Central memory CD8-positive, alpha-beta T cell (primary cell): ENCODE measurements around the gene HS6ST3.

ENCODE experiments used
- ATAC-seq: fragments of 150-1000 bp; cut with Tn5 transposase; replicated peaks from 2 replicates; pipeline ENCODE4 v1.10.0; 2022; ENCODE audit warnings: mild to moderate bottlenecking, moderate FRiP score, moderate number of reproducible peaks; ENCODE audit not compliant: poor library complexity, severe bottlenecking; ENCODE audit errors: extremely low read depth
- DNase-seq, 2 donors: peaks; one replicate each; pipeline ENCODE4 v3.0.0; 2021; ENCODE audit warnings: low spot score in 2 of 2
- H3K27ac Mint-ChIP-seq: one replicate; pipeline ENCODE4 v1.8.0; 2022; ENCODE audit warnings: low read depth, mild to moderate bottlenecking, moderate library complexity, mixed read lengths
- H3K27me3 Mint-ChIP-seq: one replicate; pipeline ENCODE4 v1.8.0; 2022; ENCODE audit warnings: mixed read lengths
- H3K36me3 Mint-ChIP-seq: one replicate; pipeline ENCODE4 v1.8.0; 2022; ENCODE audit warnings: mild to moderate bottlenecking, moderate library complexity, mixed read lengths; ENCODE audit not compliant: insufficient read depth
- H3K4me1 Mint-ChIP-seq: one replicate; pipeline ENCODE4 v1.8.0; 2022; ENCODE audit warnings: mixed read lengths
- H3K4me3 Mint-ChIP-seq: one replicate; pipeline ENCODE4 v1.8.0; 2022; ENCODE audit warnings: mild to moderate bottlenecking, moderate library complexity, mixed read lengths
- H3K9me3 Mint-ChIP-seq: one replicate; pipeline ENCODE4 v1.8.0; 2022; ENCODE audit warnings: mixed read lengths

HS6ST3 gene

GRCh38 chr13:96294930-96295881 is 205.3 kb downstream of the HS6ST3 start:
- Mint-ChIP-seq H3K4me3 (no peak overlapping the region), H3K36me3 (no peaks in the 10 kb centered on the region), H3K4me1 (no peaks in the 10 kb centered on the region), H3K27me3 (no peaks in the 10 kb centered on the region), H3K9me3 (peaks cover 18% of the 10 kb centered on the region), H3K27ac (no peak overlapping the region)
- ATAC-seq (no peak), DNase-seq (no peak)

DNA sequence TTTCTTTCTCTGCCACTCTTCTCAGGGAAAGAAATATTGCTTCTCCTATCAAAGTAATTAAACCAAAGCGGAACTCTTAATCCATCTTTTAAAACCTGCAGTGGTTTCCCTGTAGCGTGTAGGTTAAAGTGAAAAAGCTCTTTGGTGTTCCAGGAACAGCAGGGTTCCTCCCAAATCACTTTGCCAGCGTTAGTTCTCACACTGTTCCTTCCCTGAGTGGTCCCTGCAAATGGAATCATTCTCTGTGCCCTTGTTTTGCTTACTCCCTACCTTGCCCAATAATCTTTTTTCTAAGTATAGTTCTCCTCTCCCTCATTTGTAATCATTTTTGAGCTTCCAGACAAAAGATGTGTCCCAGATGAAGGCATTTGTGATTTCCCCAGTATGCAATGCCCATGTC is 207.5 kb downstream of the HS6ST3 start:
- Mint-ChIP-seq H3K9me3 (peaks cover 8% of the 10 kb centered on the region), H3K4me1 (no peaks in the 10 kb centered on the region), H3K27me3 (no peaks in the 10 kb centered on the region), H3K4me3 (no peak overlapping the region), H3K27ac (no peak overlapping the region), H3K36me3 (no peaks in the 10 kb centered on the region)
- DNase-seq: no peak
- ATAC-seq: no peak

- no peak for ATAC-seq
- Mint-ChIP-seq H3K27ac (no peak overlapping the region), H3K27me3 (no peaks in the 10 kb centered on the region), H3K4me1 (no peaks in the 10 kb centered on the region), H3K4me3 (no peak overlapping the region), H3K36me3 (no peaks in the 10 kb centered on the region), H3K9me3 (peaks cover 13% of the 10 kb centered on the region)
- no peak for DNase-seq
Measured at GRCh38 chr13:96299235-96299634, 209.3 kb downstream of the HS6ST3 start.

DNA sequence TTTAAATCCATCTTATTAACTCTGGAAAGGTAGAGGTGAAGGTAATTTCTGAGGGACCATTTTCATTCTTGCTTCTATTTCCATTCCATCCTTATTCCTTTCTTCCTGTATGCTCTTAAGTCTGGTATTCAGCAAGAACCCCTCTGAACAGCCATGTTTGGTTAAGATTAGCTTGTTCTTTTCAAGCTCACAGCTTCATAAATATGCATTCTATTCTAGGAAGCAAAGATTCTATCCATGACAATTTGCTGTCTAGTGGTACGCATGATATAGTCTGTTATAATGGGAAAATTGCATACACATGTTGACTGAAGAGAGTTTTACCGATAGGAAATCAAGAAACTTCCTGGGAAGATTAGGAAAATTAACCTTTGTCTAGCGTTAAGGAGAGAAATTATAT is 218.7 kb downstream of the HS6ST3 start:
- ATAC-seq (no peak), DNase-seq (no peak)
- H3K27me3 Mint-ChIP-seq: no peaks in the 10 kb centered on the region
- H3K36me3 Mint-ChIP-seq: no peaks in the 10 kb centered on the region
- no peak overlapping the region for H3K4me3 Mint-ChIP-seq
- H3K4me1 Mint-ChIP-seq: no peaks in the 10 kb centered on the region
- no peak overlapping the region for H3K27ac Mint-ChIP-seq
- H3K9me3 Mint-ChIP-seq: peaks cover 6% of the 10 kb centered on the region

DNA sequence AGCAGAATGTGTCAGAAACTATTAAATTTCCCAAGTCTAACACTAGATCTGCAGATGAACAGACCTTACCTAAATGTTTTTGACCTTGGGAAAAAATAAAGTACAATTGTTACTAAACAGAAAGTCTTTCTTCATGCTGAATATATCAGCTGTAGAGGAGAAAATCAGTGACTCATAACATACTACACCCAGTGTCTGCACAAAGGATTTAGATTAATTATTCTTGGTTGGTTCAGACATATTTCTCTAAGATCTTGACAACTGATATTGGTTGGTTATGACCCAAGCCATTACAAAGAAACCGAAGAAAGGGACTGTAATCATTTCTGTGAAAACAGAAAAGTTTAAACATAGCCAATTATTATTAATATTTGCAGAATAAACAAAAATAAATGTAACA is 225.1 kb downstream of the HS6ST3 start:
- H3K9me3 Mint-ChIP-seq: peaks cover 7% of the 10 kb centered on the region

DNA sequence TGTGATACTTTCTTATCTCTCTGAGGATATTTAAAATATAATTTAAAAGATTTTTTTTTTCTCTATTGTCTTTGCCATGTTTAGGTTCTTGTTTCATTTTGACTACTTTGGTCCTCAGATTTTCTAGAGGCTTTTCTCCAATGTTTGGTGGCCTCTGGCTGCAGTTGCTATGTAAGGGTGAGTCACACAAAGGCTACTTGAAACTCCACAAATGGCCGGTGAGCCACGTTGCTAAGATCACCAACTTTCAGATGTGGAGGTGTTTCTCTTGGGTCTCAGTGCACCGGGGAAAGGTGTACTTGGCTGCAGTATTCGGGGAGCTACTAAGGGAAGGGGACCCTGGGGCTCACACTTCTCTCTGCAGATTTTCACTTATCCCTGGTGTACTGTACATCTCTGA is 248.1 kb downstream of the HS6ST3 start:
- no peak for ATAC-seq
- Mint-ChIP-seq H3K27ac (no peak overlapping the region), H3K9me3 (peaks cover 24% of the 10 kb centered on the region), H3K4me1 (no peaks in the 10 kb centered on the region), H3K27me3 (no peaks in the 10 kb centered on the region), H3K4me3 (no peak overlapping the region), H3K36me3 (no peaks in the 10 kb centered on the region)
- DNase-seq: no peak

More for the DNA sequence above, 225.1 kb downstream of the HS6ST3 start:
- no peak overlapping the region for H3K4me3 Mint-ChIP-seq
- ATAC-seq: no peak
- no peaks in the 10 kb centered on the region for H3K4me1 Mint-ChIP-seq
- H3K36me3 Mint-ChIP-seq: no peaks in the 10 kb centered on the region
- H3K27me3 Mint-ChIP-seq: no peaks in the 10 kb centered on the region
- no peak for DNase-seq
- H3K27ac Mint-ChIP-seq: no peak overlapping the region

DNA sequence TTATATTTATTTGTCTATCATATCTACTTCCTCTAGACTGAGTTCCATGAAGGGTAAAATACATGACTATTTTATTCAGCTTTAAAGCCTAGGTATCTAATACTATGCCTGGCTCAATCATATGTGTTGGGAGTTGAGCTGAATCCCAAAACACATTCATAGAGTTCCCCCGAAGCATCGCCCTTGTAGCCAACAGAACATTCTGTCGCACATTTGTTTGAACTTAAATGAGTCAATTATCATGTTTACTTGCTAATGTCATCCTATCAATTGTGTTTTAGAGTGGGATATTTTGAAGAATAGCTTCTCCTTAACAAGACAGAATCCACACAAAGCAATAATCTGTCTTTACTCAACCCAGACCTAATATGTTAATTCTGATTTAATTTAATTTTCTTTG is 252.4 kb downstream of the HS6ST3 start:
- ATAC-seq (no peak), DNase-seq (no peak)
- peaks cover 13% of the 10 kb centered on the region for H3K9me3 Mint-ChIP-seq
- no peaks in the 10 kb centered on the region for H3K36me3 Mint-ChIP-seq
- no peak overlapping the region for H3K4me3 Mint-ChIP-seq
- no peaks in the 10 kb centered on the region for H3K4me1 Mint-ChIP-seq
- H3K27ac Mint-ChIP-seq: no peak overlapping the region
- H3K27me3 Mint-ChIP-seq: no peaks in the 10 kb centered on the region

DNA sequence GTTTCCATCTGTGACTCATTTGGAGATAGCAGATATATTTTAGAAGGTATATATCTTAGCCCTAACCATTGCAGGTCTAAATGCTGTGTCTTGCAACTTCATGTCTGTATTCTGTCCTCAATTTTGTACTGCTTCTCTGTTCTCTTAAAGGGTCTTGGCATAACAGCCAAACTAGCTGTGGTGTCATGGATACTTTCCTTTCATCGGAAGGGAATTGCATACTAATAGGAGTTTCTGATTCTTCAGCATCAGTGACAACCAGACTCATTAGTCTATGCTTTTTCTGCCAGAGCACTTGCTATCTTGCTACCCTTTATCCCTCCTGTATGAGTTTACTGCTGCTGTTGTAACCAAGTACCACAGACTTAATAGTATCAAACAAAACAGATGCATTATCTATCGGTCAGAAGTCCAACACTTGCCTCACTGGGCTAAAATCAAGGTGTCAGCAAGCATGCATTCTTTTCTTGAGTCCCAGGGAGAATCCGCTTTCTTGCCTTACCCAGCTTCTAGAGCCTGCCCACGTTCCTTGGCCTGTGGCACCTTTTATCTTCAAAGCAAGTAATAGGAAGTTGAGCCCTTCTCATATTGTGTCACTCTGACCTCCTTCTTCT is 253.1 kb downstream of the HS6ST3 start:
- DNase-seq: no peak
- Mint-ChIP-seq H3K36me3 (no peaks in the 10 kb centered on the region), H3K27ac (no peak overlapping the region), H3K4me1 (no peaks in the 10 kb centered on the region), H3K9me3 (peaks cover 13% of the 10 kb centered on the region), H3K27me3 (no peaks in the 10 kb centered on the region), H3K4me3 (no peak overlapping the region)
- ATAC-seq: no peak

DNA sequence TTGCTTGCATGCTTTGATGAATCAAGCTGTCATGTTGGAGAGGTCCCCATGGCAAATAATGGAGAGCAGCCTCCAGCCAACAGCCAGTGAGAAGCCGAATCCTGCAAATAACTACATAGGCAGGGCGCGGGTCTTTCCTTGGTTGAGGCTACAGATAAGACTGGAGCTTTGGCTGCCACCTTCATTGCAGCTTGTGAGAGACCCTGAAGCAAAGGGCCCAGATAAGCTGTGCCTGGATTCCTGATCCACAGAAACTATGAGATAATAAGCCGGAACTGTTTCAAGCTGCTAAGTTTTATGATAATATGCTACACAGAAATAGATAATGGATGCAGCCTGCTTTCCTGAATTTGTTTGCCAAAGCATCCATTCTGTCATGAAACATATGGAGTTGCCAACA is 257.0 kb downstream of the HS6ST3 start:
- DNase-seq (no peak), ATAC-seq (no peak)
- no peak overlapping the region for H3K27ac Mint-ChIP-seq
- H3K4me1 Mint-ChIP-seq: no peaks in the 10 kb centered on the region
- H3K36me3 Mint-ChIP-seq: no peaks in the 10 kb centered on the region
- H3K9me3 Mint-ChIP-seq: peaks cover 5% of the 10 kb centered on the region
- H3K4me3 Mint-ChIP-seq: no peak overlapping the region
- H3K27me3 Mint-ChIP-seq: no peaks in the 10 kb centered on the region

- Mint-ChIP-seq H3K27ac (no peak overlapping the region), H3K4me1 (no peaks in the 10 kb centered on the region), H3K4me3 (no peak overlapping the region), H3K9me3 (peaks cover 7% of the 10 kb centered on the region), H3K36me3 (no peaks in the 10 kb centered on the region), H3K27me3 (no peaks in the 10 kb centered on the region)
- no peak for ATAC-seq
- no peak for DNase-seq
Measured at GRCh38 chr13:96373597-96373996, 283.7 kb downstream of the HS6ST3 start.

- Mint-ChIP-seq H3K36me3 (no peaks in the 10 kb centered on the region), H3K27ac (no peak overlapping the region), H3K27me3 (no peaks in the 10 kb centered on the region), H3K4me1 (no peaks in the 10 kb centered on the region), H3K9me3 (peaks cover 7% of the 10 kb centered on the region), H3K4me3 (no peak overlapping the region)
- no peak for ATAC-seq
- DNase-seq: no peak
Measured at GRCh38 chr13:96377835-96378234, 287.9 kb downstream of the HS6ST3 start.

DNA sequence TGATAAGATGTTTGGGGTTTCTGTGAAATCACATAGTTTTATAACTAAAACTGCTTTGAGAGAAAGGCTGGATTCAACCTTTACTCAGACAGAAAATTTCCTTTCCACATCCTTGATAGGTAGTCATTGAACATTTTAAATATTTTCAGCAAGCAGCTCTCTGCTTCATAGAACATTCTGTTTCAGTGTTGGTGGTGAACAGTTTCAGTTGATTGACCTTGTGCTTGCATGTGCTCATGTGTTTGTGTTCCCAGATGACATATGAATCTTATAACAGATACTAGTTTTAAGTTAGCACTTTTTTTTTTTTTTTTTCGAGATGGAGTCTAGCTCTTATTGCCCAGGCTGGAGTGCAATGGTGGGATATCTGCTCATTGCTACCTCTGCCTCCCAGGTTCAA is 290.1 kb downstream of the HS6ST3 start:
- ATAC-seq: no peak
- H3K4me3 Mint-ChIP-seq: no peak overlapping the region
- H3K36me3 Mint-ChIP-seq: no peaks in the 10 kb centered on the region
- no peak overlapping the region for H3K27ac Mint-ChIP-seq
- H3K4me1 Mint-ChIP-seq: no peaks in the 10 kb centered on the region
- peaks cover 4% of the 10 kb centered on the region for H3K9me3 Mint-ChIP-seq
- no peaks in the 10 kb centered on the region for H3K27me3 Mint-ChIP-seq
- no peak for DNase-seq

DNA sequence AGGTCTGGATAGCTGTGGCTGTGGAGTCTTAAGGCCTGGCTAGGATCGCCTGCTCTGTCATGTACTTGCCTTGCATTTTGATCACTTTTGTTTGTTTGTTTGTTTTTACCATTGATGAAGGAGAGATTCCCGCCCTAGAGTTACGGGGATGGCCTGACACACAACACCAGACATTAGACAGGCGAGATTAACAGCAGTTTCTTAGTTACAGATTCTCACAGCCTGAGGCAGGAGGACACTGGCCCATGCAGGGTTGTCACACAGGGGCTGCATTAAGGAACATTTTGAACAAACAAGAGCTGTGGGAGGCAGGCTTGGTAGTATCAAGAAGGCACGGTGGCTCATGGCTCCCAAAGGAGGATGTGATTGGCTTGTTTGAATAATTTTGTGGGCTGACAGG is 291.8 kb downstream of the HS6ST3 start:
- no peaks in the 10 kb centered on the region for H3K27me3 Mint-ChIP-seq
- H3K27ac Mint-ChIP-seq: no peak overlapping the region
- no peak for ATAC-seq
- H3K36me3 Mint-ChIP-seq: peaks cover 2% of the 10 kb centered on the region
- no peak overlapping the region for H3K4me3 Mint-ChIP-seq
- no peak for DNase-seq
- H3K9me3 Mint-ChIP-seq: no peaks in the 10 kb centered on the region
- no peaks in the 10 kb centered on the region for H3K4me1 Mint-ChIP-seq
